ENCODE results near the gene DNMT1. TPM values are rescaled to one million over a fixed set of nuclear protein-coding genes. Genes with fewer than 3 reads are reported as not detected.
"Not testable (repeated sequence)": the region's sequence is repeated elsewhere in the genome, so short reads cannot be mapped to it uniquely, and the experiment has no call there.

DNMT1 gene
- total RNA-seq, 4 donors from 2014 or later: 23.3 to 122 (median 42.0) TPM

GRCh38 chr19:10173527-10173926 is 21.2 kb downstream of the DNMT1 start:
- H3K9me3 ChIP-seq: no peaks in the 10 kb centered on the region
- H3K4me3 ChIP-seq: no peak overlapping the region
- DNase-seq: no peak
- 91 to 92% methylated on average over 9 of the region's 9 CpGs for WGBS, 2 donors (ENCODE audit: low coverage in 1 of 2)
- intact Hi-C loops (cut with DNase I; ENCODE audit: low total_unique reads): no loop called here
- in situ Hi-C loops (cut with MboI; ENCODE audit: low pct_ligation_motif_present in 1 of 4, low pct_unique_long_range_greater_than_20kb in 1 of 4, low sequenced_read_pairs in 3 of 4): no loop called here
- H3K27me3 ChIP-seq: no peaks in the 10 kb centered on the region
- H3K27ac ChIP-seq: no peak overlapping the region
- peaks cover 0 to 53% (median 14%) of the 10 kb centered on the region in 4 donors for H3K36me3 ChIP-seq
- TF ChIP-seq, protein P1, sequence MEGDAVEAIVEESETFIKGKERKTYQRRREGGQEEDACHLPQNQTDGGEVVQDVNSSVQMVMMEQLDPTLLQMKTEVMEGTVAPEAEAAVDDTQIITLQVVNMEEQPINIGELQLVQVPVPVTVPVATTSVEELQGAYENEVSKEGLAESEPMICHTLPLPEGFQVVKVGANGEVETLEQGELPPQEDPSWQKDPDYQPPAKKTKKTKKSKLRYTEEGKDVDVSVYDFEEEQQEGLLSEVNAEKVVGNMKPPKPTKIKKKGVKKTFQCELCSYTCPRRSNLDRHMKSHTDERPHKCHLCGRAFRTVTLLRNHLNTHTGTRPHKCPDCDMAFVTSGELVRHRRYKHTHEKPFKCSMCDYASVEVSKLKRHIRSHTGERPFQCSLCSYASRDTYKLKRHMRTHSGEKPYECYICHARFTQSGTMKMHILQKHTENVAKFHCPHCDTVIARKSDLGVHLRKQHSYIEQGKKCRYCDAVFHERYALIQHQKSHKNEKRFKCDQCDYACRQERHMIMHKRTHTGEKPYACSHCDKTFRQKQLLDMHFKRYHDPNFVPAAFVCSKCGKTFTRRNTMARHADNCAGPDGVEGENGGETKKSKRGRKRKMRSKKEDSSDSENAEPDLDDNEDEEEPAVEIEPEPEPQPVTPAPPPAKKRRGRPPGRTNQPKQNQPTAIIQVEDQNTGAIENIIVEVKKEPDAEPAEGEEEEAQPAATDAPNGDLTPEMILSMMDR (IDR thresholded peaks at IDR 0.05): no peak
- no peak for TF ChIP-seq EP300 (IDR thresholded peaks at IDR 0.05; ENCODE audit: low read depth)
- TF ChIP-seq POLR2AphosphoS5 (IDR thresholded peaks at IDR 0.05): no peak
- no peak for TF ChIP-seq POLR2A (IDR thresholded peaks at IDR 0.05)
- H3K4me1 ChIP-seq: no peaks in the 10 kb centered on the region

DNA sequence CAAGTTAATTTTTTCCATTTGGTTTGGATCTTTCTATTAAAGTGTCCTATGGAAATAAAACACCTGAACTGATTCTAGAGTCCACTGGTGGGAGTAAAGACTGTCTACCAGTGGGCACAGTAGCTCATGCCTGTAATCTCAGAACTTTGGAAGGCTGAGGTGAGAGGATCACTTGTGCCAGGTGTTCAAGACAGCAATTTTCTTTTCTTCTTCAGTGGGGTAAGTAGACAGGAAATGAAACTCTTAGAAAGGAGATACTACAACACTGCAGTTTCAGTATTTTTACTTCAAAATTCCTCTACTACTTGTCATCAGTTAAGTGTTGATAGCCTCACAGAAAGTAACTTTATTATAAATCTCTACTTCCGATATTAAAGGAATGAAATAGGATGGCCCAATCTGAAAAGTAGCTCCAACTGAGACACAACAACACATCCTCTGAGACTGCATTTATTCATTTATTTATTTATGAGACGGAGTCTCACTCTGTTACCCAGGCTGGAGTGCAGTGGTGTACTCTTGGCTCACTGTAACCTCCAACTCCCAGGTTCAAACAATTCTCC is 26.3 kb downstream of the DNMT1 start:
- H3K4me3 ChIP-seq: no peak overlapping the region
- H3K36me3 ChIP-seq: peaks cover 0 to 28% (median 7%) of the 10 kb centered on the region in 4 donors
- no peak overlapping the region for H3K27ac ChIP-seq
- intact Hi-C loops (cut with DNase I; ENCODE audit: low total_unique reads): no loop called here
- no peaks in the 10 kb centered on the region for H3K27me3 ChIP-seq
- no peaks in the 10 kb centered on the region for H3K9me3 ChIP-seq
- no peak for DNase-seq
- TF ChIP-seq EP300 (IDR thresholded peaks at IDR 0.05; ENCODE audit: low read depth) (no peak), POLR2A (IDR thresholded peaks at IDR 0.05) (no peak), POLR2AphosphoS5 (IDR thresholded peaks at IDR 0.05) (no peak)
- TF ChIP-seq, protein P1 (IDR thresholded peaks at IDR 0.05): no peak
- in situ Hi-C loops (cut with MboI; ENCODE audit: low pct_ligation_motif_present in 1 of 4, low pct_unique_long_range_greater_than_20kb in 1 of 4, low sequenced_read_pairs in 3 of 4): no loop called here
- H3K4me1 ChIP-seq: no peaks in the 10 kb centered on the region
- 94 to 96% methylated on average over 2 of the region's 2 CpGs for WGBS, 2 donors (ENCODE audit: low coverage in 1 of 2)

GRCh38 chr19:10167459-10167858 is 27.3 kb downstream of the DNMT1 start:
- Histone ChIP-seq H3K9me3 (no peaks in the 10 kb centered on the region), H3K36me3 (peaks cover 0 to 20% (median 3%) of the 10 kb centered on the region in 4 donors), H3K27me3 (no peaks in the 10 kb centered on the region), H3K4me1 (no peaks in the 10 kb centered on the region), H3K4me3 (no peak overlapping the region), H3K27ac (no peak overlapping the region)
- in situ Hi-C loops (cut with MboI; ENCODE audit: low pct_ligation_motif_present in 1 of 4, low pct_unique_long_range_greater_than_20kb in 1 of 4, low sequenced_read_pairs in 3 of 4): no loop called here
- 70 to 98% methylated on average over 5 to 6 of the region's 6 CpGs for WGBS, 2 donors (ENCODE audit: low coverage in 1 of 2)
- DNase-seq: peak; percentile 14
- intact Hi-C loops (cut with DNase I; ENCODE audit: low total_unique reads): no loop called here
- TF ChIP-seq POLR2AphosphoS5 (IDR thresholded peaks at IDR 0.05): no peak
- TF ChIP-seq, protein P1 (IDR thresholded peaks at IDR 0.05): no peak
- TF ChIP-seq EP300 (IDR thresholded peaks at IDR 0.05; ENCODE audit: low read depth): no peak
- no peak for TF ChIP-seq POLR2A (IDR thresholded peaks at IDR 0.05)

- H3K4me3 ChIP-seq; in situ Hi-C loops (cut with MboI; ENCODE audit: low pct_ligation_motif_present in 1 of 4, low pct_unique_long_range_greater_than_20kb in 1 of 4, low sequenced_read_pairs in 3 of 4); H3K9me3 ChIP-seq; H3K27ac ChIP-seq; H3K27me3 ChIP-seq; intact Hi-C loops (cut with DNase I; ENCODE audit: low total_unique reads); H3K4me1 ChIP-seq; DNase-seq: not testable (repeated sequence)
- peaks cover 0 to 15% (median 4%) of the 10 kb centered on the region in 4 donors for H3K36me3 ChIP-seq
- 91 to 100% methylated on average over 3 to 10 of the region's 10 CpGs for WGBS, 2 donors (ENCODE audit: low coverage in 1 of 2)
These were observed 28.3 kb downstream of the DNMT1 start for GRCh38 chr19:10166501-10166900.

DNA sequence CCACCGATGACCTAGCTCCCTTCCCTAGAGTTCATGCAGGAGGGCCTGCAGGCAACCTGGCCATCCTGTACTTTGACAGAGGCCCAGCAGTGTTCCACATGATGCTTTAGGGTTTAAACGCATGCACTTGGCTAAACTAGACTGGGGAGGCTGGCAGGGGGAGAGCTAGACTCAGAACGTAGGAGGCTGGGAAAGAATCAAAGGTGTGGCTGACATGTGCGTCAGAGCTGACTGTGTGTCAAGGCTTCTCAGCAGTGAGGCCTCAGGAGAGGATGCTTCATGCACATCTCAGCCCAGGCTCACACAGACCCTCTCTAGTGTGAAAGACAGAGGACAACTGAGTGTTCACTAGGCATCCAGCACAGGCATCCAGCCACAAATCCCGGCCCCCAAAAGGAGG is 28.7 kb downstream of the DNMT1 start:
- no peaks in the 10 kb centered on the region for H3K9me3 ChIP-seq
- 89% methylated on average over 5 of the region's 5 CpGs; no CpG with 5 or more reads in 1 of the 2 donors for WGBS, 2 donors (ENCODE audit: low coverage in 1 of 2)
- in situ Hi-C loops (cut with MboI; ENCODE audit: low pct_ligation_motif_present in 1 of 4, low pct_unique_long_range_greater_than_20kb in 1 of 4, low sequenced_read_pairs in 3 of 4): no loop called here

More for the DNA sequence above, 28.7 kb downstream of the DNMT1 start:
- no peaks in the 10 kb centered on the region for H3K4me1 ChIP-seq
- no peak overlapping the region for H3K27ac ChIP-seq
- H3K4me3 ChIP-seq: no peak overlapping the region
- H3K36me3 ChIP-seq: peaks cover 0 to 15% (median 6%) of the 10 kb centered on the region in 4 donors
- no peak for TF ChIP-seq EP300 (IDR thresholded peaks at IDR 0.05; ENCODE audit: low read depth)
- TF ChIP-seq POLR2AphosphoS5 (IDR thresholded peaks at IDR 0.05): no peak
- no peak for TF ChIP-seq POLR2A (IDR thresholded peaks at IDR 0.05)
- TF ChIP-seq, protein P1 (IDR thresholded peaks at IDR 0.05): no peak
- H3K27me3 ChIP-seq: no peaks in the 10 kb centered on the region
- no peak for DNase-seq
- intact Hi-C loops (cut with DNase I; ENCODE audit: low total_unique reads): no loop called here

All from transverse colon (tissue), 4 donors.